ENCODE measurements around the gene TBC1D32. TPM values are rescaled to one million over a fixed set of nuclear protein-coding genes. Genes with fewer than 3 reads are reported as not detected.

The TBC1D32 gene
- polyA plus RNA-seq, 4 donors, result 1.4 to 11.3 (median 1.9) TPM

DNA sequence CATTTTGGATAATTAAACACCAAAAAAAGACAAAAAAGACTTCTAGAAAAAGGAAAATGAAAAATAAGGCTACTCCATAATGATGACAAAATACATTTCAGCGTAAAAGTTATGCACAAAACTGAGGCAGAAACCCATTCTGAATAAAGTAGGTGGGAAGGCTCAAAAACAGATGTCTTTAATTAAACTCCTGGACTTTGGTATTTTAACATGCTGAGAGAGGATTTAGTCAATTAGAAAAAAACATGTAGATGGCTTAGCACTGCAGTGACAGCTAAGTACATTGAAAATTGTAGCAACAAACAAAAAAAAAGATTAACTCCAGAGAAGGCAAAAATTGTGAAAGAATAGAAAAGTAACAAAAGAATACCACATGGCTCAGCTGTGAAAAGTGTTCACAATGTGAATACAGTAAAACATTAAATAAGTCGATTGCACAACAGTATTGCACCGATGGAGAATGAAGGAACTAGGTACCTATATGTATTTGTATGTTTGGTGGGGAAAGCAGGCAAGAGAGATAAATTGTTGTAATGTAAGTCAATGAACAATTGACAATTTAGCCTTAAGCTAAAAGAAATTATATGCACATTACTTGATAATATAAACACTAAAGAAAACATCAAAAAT is 59.5 kb downstream of the TBC1D32 start:
- Histone ChIP-seq H3K4me1 (ENCODE audit: control insufficient read depth in 3 of 3, insufficient read depth in 2 of 3, low read depth in 1 of 3, low read length in 2 of 3) (no peaks in the 10 kb centered on the region), H3K27ac (ENCODE audit: low read depth in 1 of 3, low read length in 2 of 3) (no peak overlapping the region), H3K4me3 (ENCODE audit: low read depth in 1 of 3, low read length in 3 of 3) (no peak overlapping the region), H3K27me3 (ENCODE audit: control insufficient read depth in 3 of 3, insufficient read depth in 3 of 3, low read length in 3 of 3) (no peaks in the 10 kb centered on the region), H3K36me3 (ENCODE audit: control insufficient read depth in 3 of 3, insufficient read depth in 2 of 3, low read depth in 1 of 3, low read length in 3 of 3) (peaks cover 0 to 6% (median 0%) of the 10 kb centered on the region in 3 donors), H3K9me3 (ENCODE audit: control insufficient read depth in 2 of 2, insufficient read depth in 1 of 2, low read depth in 1 of 2, low read length in 1 of 2) (no peaks in the 10 kb centered on the region)
- FAIRE-seq (no peak), DNase-seq (no peak)
- WGBS, 3 donors, result 92 to 95% (median 92%) methylated on average over 3 of the region's 3 CpGs

GRCh38 chr6:121263742-121264141 is 70.5 kb downstream of the TBC1D32 start:
- no peak overlapping the region for H3K27ac ChIP-seq (ENCODE audit: low read depth in 1 of 3, low read length in 2 of 3)
- no peak for FAIRE-seq
- DNase-seq, result no peak
- H3K36me3 ChIP-seq (ENCODE audit: control insufficient read depth in 3 of 3, insufficient read depth in 2 of 3, low read depth in 1 of 3, low read length in 3 of 3), result peaks cover 0 to 18% (median 6%) of the 10 kb centered on the region in 3 donors
- no peaks in the 10 kb centered on the region for H3K27me3 ChIP-seq (ENCODE audit: control insufficient read depth in 3 of 3, insufficient read depth in 3 of 3, low read length in 3 of 3)
- peaks cover 0 to 15% of the 10 kb centered on the region in 2 donors for H3K9me3 ChIP-seq (ENCODE audit: control insufficient read depth in 2 of 2, insufficient read depth in 1 of 2, low read depth in 1 of 2, low read length in 1 of 2)
- H3K4me3 ChIP-seq (ENCODE audit: low read depth in 1 of 3, low read length in 3 of 3), result no peak overlapping the region
- H3K4me1 ChIP-seq (ENCODE audit: control insufficient read depth in 3 of 3, insufficient read depth in 2 of 3, low read depth in 1 of 3, low read length in 2 of 3), result no peaks in the 10 kb centered on the region
- 62 to 95% (median 93%) methylated on average over 3 of the region's 3 CpGs for whole genome bisulfite sequencing, 3 donors

DNA sequence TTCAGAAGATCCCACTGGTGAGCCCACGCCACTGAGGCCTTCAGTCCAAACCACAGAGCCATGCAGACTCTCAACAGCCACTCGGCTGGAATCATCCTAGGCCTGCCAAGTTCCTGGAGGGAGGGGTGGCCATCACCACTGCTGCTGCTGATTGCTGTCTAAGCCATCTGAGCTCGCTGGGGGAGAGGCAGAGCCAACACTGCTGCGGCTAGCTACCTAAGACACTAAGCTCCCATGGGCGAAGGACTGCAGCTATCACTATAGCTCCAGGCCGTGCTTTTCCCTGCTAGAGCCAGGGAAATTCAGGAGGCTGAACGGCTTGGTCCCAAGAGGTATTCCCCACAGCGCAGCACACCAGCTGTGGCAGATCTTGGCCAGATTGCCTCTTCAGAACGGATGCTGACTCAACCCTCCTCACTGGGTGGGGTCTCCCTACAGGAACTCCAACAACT is 73.6 kb downstream of the TBC1D32 start:
- Histone ChIP-seq H3K4me3 (ENCODE audit: low read depth in 1 of 3, low read length in 3 of 3) (no peak overlapping the region), H3K27ac (ENCODE audit: low read depth in 1 of 3, low read length in 2 of 3) (no peak overlapping the region), H3K36me3 (ENCODE audit: control insufficient read depth in 3 of 3, insufficient read depth in 2 of 3, low read depth in 1 of 3, low read length in 3 of 3) (peaks cover 0 to 12% (median 3%) of the 10 kb centered on the region in 3 donors), H3K9me3 (ENCODE audit: control insufficient read depth in 2 of 2, insufficient read depth in 1 of 2, low read depth in 1 of 2, low read length in 1 of 2) (no peaks in the 10 kb centered on the region), H3K27me3 (ENCODE audit: control insufficient read depth in 3 of 3, insufficient read depth in 3 of 3, low read length in 3 of 3) (no peaks in the 10 kb centered on the region), H3K4me1 (ENCODE audit: control insufficient read depth in 3 of 3, insufficient read depth in 2 of 3, low read depth in 1 of 3, low read length in 2 of 3) (no peaks in the 10 kb centered on the region)
- FAIRE-seq (no peak), DNase-seq (no peak)
- WGBS, 3 donors, result 80 to 90% (median 83%) methylated on average over 9 of the region's 9 CpGs

- DNase-seq, result no peak
- FAIRE-seq, result no peak
- Histone ChIP-seq H3K27me3 (ENCODE audit: control insufficient read depth in 3 of 3, insufficient read depth in 3 of 3, low read length in 3 of 3) (no peaks in the 10 kb centered on the region), H3K36me3 (ENCODE audit: control insufficient read depth in 3 of 3, insufficient read depth in 2 of 3, low read depth in 1 of 3, low read length in 3 of 3) (peaks cover 0 to 12% (median 0%) of the 10 kb centered on the region in 3 donors), H3K27ac (ENCODE audit: low read depth in 1 of 3, low read length in 2 of 3) (no peak overlapping the region), H3K9me3 (ENCODE audit: control insufficient read depth in 2 of 2, insufficient read depth in 1 of 2, low read depth in 1 of 2, low read length in 1 of 2) (peaks cover 0 to 9% of the 10 kb centered on the region in 2 donors), H3K4me1 (ENCODE audit: control insufficient read depth in 3 of 3, insufficient read depth in 2 of 3, low read depth in 1 of 3, low read length in 2 of 3) (no peaks in the 10 kb centered on the region), H3K4me3 (ENCODE audit: low read depth in 1 of 3, low read length in 3 of 3) (no peak overlapping the region)
Observed at GRCh38 chr6:121247386-121247785, 86.9 kb downstream of the TBC1D32 start.

GRCh38 chr6:121242386-121242785 is 91.9 kb downstream of the TBC1D32 start:
- no peak for DNase-seq
- Histone ChIP-seq H3K4me3 (ENCODE audit: low read depth in 1 of 3, low read length in 3 of 3) (no peak overlapping the region), H3K27me3 (ENCODE audit: control insufficient read depth in 3 of 3, insufficient read depth in 3 of 3, low read length in 3 of 3) (no peaks in the 10 kb centered on the region), H3K36me3 (ENCODE audit: control insufficient read depth in 3 of 3, insufficient read depth in 2 of 3, low read depth in 1 of 3, low read length in 3 of 3) (peaks cover 0 to 16% (median 0%) of the 10 kb centered on the region in 3 donors), H3K27ac (ENCODE audit: low read depth in 1 of 3, low read length in 2 of 3) (no peak overlapping the region), H3K9me3 (ENCODE audit: control insufficient read depth in 2 of 2, insufficient read depth in 1 of 2, low read depth in 1 of 2, low read length in 1 of 2) (peaks cover 0 to 9% of the 10 kb centered on the region in 2 donors), H3K4me1 (ENCODE audit: control insufficient read depth in 3 of 3, insufficient read depth in 2 of 3, low read depth in 1 of 3, low read length in 2 of 3) (no peaks in the 10 kb centered on the region)
- no peak for FAIRE-seq
- 94 to 96% (median 96%) methylated on average over 2 of the region's 2 CpGs for WGBS, 3 donors

- Histone ChIP-seq H3K4me3 (ENCODE audit: low read depth in 1 of 3, low read length in 3 of 3) (no peak overlapping the region), H3K4me1 (ENCODE audit: control insufficient read depth in 3 of 3, insufficient read depth in 2 of 3, low read depth in 1 of 3, low read length in 2 of 3) (no peaks in the 10 kb centered on the region), H3K27ac (ENCODE audit: low read depth in 1 of 3, low read length in 2 of 3) (no peak overlapping the region), H3K27me3 (ENCODE audit: control insufficient read depth in 3 of 3, insufficient read depth in 3 of 3, low read length in 3 of 3) (no peaks in the 10 kb centered on the region), H3K36me3 (ENCODE audit: control insufficient read depth in 3 of 3, insufficient read depth in 2 of 3, low read depth in 1 of 3, low read length in 3 of 3) (peaks cover 0 to 13% (median 2%) of the 10 kb centered on the region in 3 donors), H3K9me3 (ENCODE audit: control insufficient read depth in 2 of 2, insufficient read depth in 1 of 2, low read depth in 1 of 2, low read length in 1 of 2) (peaks cover 0 to 2% of the 10 kb centered on the region in 2 donors)
- DNase-seq (no peak), FAIRE-seq (no peak)
- 92 to 100% (median 96%) methylated on average over 1 of the region's 1 CpG for WGBS, 3 donors
Observed at GRCh38 chr6:121237859-121238258, 96.4 kb downstream of the TBC1D32 start.

GRCh38 chr6:121236984-121237383 is 97.3 kb downstream of the TBC1D32 start:
- peaks cover 0 to 2% of the 10 kb centered on the region in 2 donors for H3K9me3 ChIP-seq (ENCODE audit: control insufficient read depth in 2 of 2, insufficient read depth in 1 of 2, low read depth in 1 of 2, low read length in 1 of 2)
- peaks cover 0 to 13% (median 2%) of the 10 kb centered on the region in 3 donors for H3K36me3 ChIP-seq (ENCODE audit: control insufficient read depth in 3 of 3, insufficient read depth in 2 of 3, low read depth in 1 of 3, low read length in 3 of 3)
- H3K27me3 ChIP-seq (ENCODE audit: control insufficient read depth in 3 of 3, insufficient read depth in 3 of 3, low read length in 3 of 3), result no peaks in the 10 kb centered on the region
- no peaks in the 10 kb centered on the region for H3K4me1 ChIP-seq (ENCODE audit: control insufficient read depth in 3 of 3, insufficient read depth in 2 of 3, low read depth in 1 of 3, low read length in 2 of 3)
- H3K4me3 ChIP-seq (ENCODE audit: low read depth in 1 of 3, low read length in 3 of 3), result no peak overlapping the region
- no peak for FAIRE-seq
- no peak overlapping the region for H3K27ac ChIP-seq (ENCODE audit: low read depth in 1 of 3, low read length in 2 of 3)
- DNase-seq, result no peak

DNA sequence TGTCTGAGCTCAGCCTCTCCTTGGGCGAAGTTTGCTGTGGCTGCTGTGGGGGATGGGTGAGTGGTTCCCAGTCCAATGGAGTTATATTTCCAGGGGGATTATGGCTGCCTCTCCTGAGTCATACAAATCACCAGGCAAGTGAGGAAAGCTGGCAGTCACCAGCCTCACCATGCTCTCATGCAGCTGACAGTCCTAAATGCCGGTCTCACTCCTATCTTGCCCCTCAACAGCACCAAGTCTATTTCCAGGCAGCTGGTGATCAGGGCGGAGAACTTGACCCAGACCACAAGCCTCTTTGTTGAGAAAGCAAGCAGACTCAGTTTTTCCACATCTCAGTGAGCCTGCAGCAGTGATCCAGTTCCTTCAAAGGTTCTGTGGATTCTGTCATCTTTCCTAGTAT is 98.9 kb downstream of the TBC1D32 start:
- Histone ChIP-seq H3K27me3 (ENCODE audit: control insufficient read depth in 3 of 3, insufficient read depth in 3 of 3, low read length in 3 of 3) (no peaks in the 10 kb centered on the region), H3K4me1 (ENCODE audit: control insufficient read depth in 3 of 3, insufficient read depth in 2 of 3, low read depth in 1 of 3, low read length in 2 of 3) (no peaks in the 10 kb centered on the region), H3K27ac (ENCODE audit: low read depth in 1 of 3, low read length in 2 of 3) (no peak overlapping the region), H3K9me3 (ENCODE audit: control insufficient read depth in 2 of 2, insufficient read depth in 1 of 2, low read depth in 1 of 2, low read length in 1 of 2) (peaks cover 0 to 2% of the 10 kb centered on the region in 2 donors), H3K36me3 (ENCODE audit: control insufficient read depth in 3 of 3, insufficient read depth in 2 of 3, low read depth in 1 of 3, low read length in 3 of 3) (peaks cover 0 to 9% (median 2%) of the 10 kb centered on the region in 3 donors), H3K4me3 (ENCODE audit: low read depth in 1 of 3, low read length in 3 of 3) (no peak overlapping the region)
- DNase-seq, result no peak
- WGBS, 3 donors, result 97 to 98% (median 98%) methylated on average over 3 of the region's 3 CpGs
- FAIRE-seq, result no peak

GRCh38 chr6:121223930-121224329 is 110.3 kb downstream of the TBC1D32 start:
- no peak overlapping the region for H3K27ac ChIP-seq (ENCODE audit: low read depth in 1 of 3, low read length in 2 of 3)
- DNase-seq (no peak), FAIRE-seq (no peak)
- no peaks in the 10 kb centered on the region for H3K9me3 ChIP-seq (ENCODE audit: control insufficient read depth in 2 of 2, insufficient read depth in 1 of 2, low read depth in 1 of 2, low read length in 1 of 2)
- H3K27me3 ChIP-seq (ENCODE audit: control insufficient read depth in 3 of 3, insufficient read depth in 3 of 3, low read length in 3 of 3), result no peaks in the 10 kb centered on the region
- WGBS, 3 donors, result 64 to 89% (median 72%) methylated on average over 2 of the region's 2 CpGs
- H3K4me1 ChIP-seq (ENCODE audit: control insufficient read depth in 3 of 3, insufficient read depth in 2 of 3, low read depth in 1 of 3, low read length in 2 of 3), result no peaks in the 10 kb centered on the region
- H3K4me3 ChIP-seq (ENCODE audit: low read depth in 1 of 3, low read length in 3 of 3), result no peak overlapping the region
- peaks cover 0 to under 1% (median 0%) of the 10 kb centered on the region in 3 donors for H3K36me3 ChIP-seq (ENCODE audit: control insufficient read depth in 3 of 3, insufficient read depth in 2 of 3, low read depth in 1 of 3, low read length in 3 of 3)

All from small intestine (tissue), 7 donors.